GM21825 (cell line): ENCODE data around the gene ALKBH5.
"Not testable (repeated sequence)": the region's sequence is repeated elsewhere in the genome, so short reads cannot be mapped to it uniquely, and the experiment has no call there.

Experiments
- ATAC-seq: cut with Tn5 transposase; IDR thresholded peaks from one replicate; pipeline ENCODE4 v1.9.1; 2021; ENCODE audit warnings: mild to moderate bottlenecking, moderate library complexity; ENCODE audit not compliant: unreplicated experiment

Gene ALKBH5

GRCh38 chr17:18216906-18217305 lies 33.3 kb downstream of the ALKBH5 start:
- not testable (repeated sequence) for ATAC-seq

- ATAC-seq: no peak
Measured at GRCh38 chr17:18217412-18218015, 33.9 kb downstream of the ALKBH5 start.

GRCh38 chr17:18218756-18219415 lies 35.3 kb downstream of the ALKBH5 start:
- no peak for ATAC-seq

- ATAC-seq: no peak
Measured at GRCh38 chr17:18224053-18224386, 40.4 kb downstream of the ALKBH5 start.

GRCh38 chr17:18224387-18225120 lies 40.9 kb downstream of the ALKBH5 start:
- ATAC-seq: no peak

- ATAC-seq: peak; percentile 76
Measured at GRCh38 chr17:18225121-18225641, 41.6 kb downstream of the ALKBH5 start, which contains the start of gene LLGL1. TSS of gene LLGL1 (plus strand) at chr17:18225635. CDS start at chr17:18225683, 48 bp downstream.

GRCh38 chr17:18225642-18226283 lies 42.1 kb downstream of the ALKBH5 start:
- ATAC-seq: peak; percentile 22

- ATAC-seq: no peak
Measured at GRCh38 chr17:18226284-18226945, 42.8 kb downstream of the ALKBH5 start.

GRCh38 chr17:18227635-18228034 lies 44.0 kb downstream of the ALKBH5 start:
- ATAC-seq: no peak

GRCh38 chr17:18228176-18228682 lies 44.6 kb downstream of the ALKBH5 start:
- no peak for ATAC-seq

GRCh38 chr17:18229254-18229653 lies 45.6 kb downstream of the ALKBH5 start:
- ATAC-seq: no peak

GRCh38 chr17:18229771-18230170 lies 46.1 kb downstream of the ALKBH5 start:
- ATAC-seq: no peak

- no peak for ATAC-seq
Measured at GRCh38 chr17:18230288-18231141, 46.9 kb downstream of the ALKBH5 start.

- ATAC-seq: no peak
Measured at GRCh38 chr17:18231164-18231563, 47.5 kb downstream of the ALKBH5 start.

GRCh38 chr17:18233803-18234518 lies 50.3 kb downstream of the ALKBH5 start:
- ATAC-seq: no peak

GRCh38 chr17:18234853-18235380 lies 51.3 kb downstream of the ALKBH5 start:
- ATAC-seq: no peak

GRCh38 chr17:18235743-18236256 lies 52.2 kb downstream of the ALKBH5 start:
- no peak for ATAC-seq

- ATAC-seq: no peak
Measured at GRCh38 chr17:18236494-18236893, 52.9 kb downstream of the ALKBH5 start.

- no peak for ATAC-seq
Measured at GRCh38 chr17:18237461-18237860, 53.8 kb downstream of the ALKBH5 start.
